A673 (cell line): Measurements from ENCODE around the gene CMBL. TPM values are rescaled to one million over a fixed set of nuclear protein-coding genes. Genes with fewer than 3 reads are reported as not detected.
"Not testable (repeated sequence)": the region's sequence is repeated elsewhere in the genome, so short reads cannot be mapped to it uniquely, and the experiment has no call there.

ENCODE experiments used
- BruUV-seq: library from RNA; stranded (reverse); fragments of 400-500 nt; replicated peaks from 2 replicates; lab custom pipeline; 2021; lab: Mats Ljungman, UMichigan
- CTCF ChIA-PET: fragments of 300-600 bp; sonication (Branson Sonifier 250); formaldehyde crosslinking; loops from one replicate; lab custom pipeline; 2022; ENCODE audit warnings: antibody characterized with exemption; lab: Charles Lee
- POLR2A ChIA-PET: fragments of 300-600 bp; sonication (Branson Sonifier 250); formaldehyde crosslinking; loops from one replicate; lab custom pipeline; 2022; ENCODE audit warnings: antibody characterized with exemption; ENCODE audit not compliant: low non-redundant PET; lab: Charles Lee
- DNase-seq: peaks from one replicate; pipeline ENCODE4 v3.0.0-alpha.2; 2015; ENCODE audit warnings: low spot score
- H3K27ac ChIP-seq: fragments of 200-600 bp; sonication (generic); 2 replicates; pipeline ENCODE4 v1.5.1; 2016; ENCODE audit warnings: mixed run types, low read depth, mild to moderate bottlenecking, mixed read lengths, antibody characterized with exemption, low read length; ENCODE audit not compliant: poor library complexity, severe bottlenecking
- H3K27me3 ChIP-seq: fragments of 200-600 bp; sonication (generic); replicated peaks from 2 replicates; pipeline ENCODE4 v1.6.1; 2017; ENCODE audit warnings: mixed run types, low read depth, mild to moderate bottlenecking, mixed read lengths, antibody characterized with exemption, low read length; ENCODE audit not compliant: insufficient read depth, poor library complexity
- H3K36me3 ChIP-seq: fragments of 200-600 bp; sonication (generic); 2 replicates; pipeline ENCODE4 v1.6.1; 2016; ENCODE audit warnings: mixed run types, mild to moderate bottlenecking, mixed read lengths, antibody characterized with exemption, low read length; ENCODE audit not compliant: insufficient read depth, poor library complexity, severe bottlenecking
- H3K4me1 ChIP-seq: fragments of 200-600 bp; sonication (generic); 2 replicates; pipeline ENCODE4 v1.6.1; 2017; ENCODE audit warnings: mixed run types, mild to moderate bottlenecking, mixed read lengths, antibody characterized with exemption, low read length; ENCODE audit not compliant: insufficient read depth, poor library complexity, severe bottlenecking
- H3K4me3 ChIP-seq: fragments of 200-600 bp; sonication (generic); 2 replicates; pipeline ENCODE4 v1.5.1; 2016; ENCODE audit warnings: low read depth, mixed run types, mild to moderate bottlenecking, mixed read lengths, low read length; ENCODE audit not compliant: poor library complexity, severe bottlenecking
- H3K9me3 ChIP-seq: fragments of 200-600 bp; sonication (generic); 2 replicates; pipeline ENCODE4 v1.6.1; 2016; ENCODE audit warnings: mixed run types, low read depth, mild to moderate bottlenecking, mixed read lengths, antibody characterized with exemption, low read length; ENCODE audit not compliant: poor library complexity, severe bottlenecking
- EZH2 ChIP-seq: fragments of 200-600 bp; sonication (generic); IDR thresholded peaks from 2 replicates; pipeline ENCODE4 v1.6.1; 2017; ENCODE audit warnings: borderline replicate concordance, low read depth, mild to moderate bottlenecking, mixed read lengths, antibody characterized with exemption, low read length; ENCODE audit not compliant: poor library complexity, severe bottlenecking
- intact Hi-C: fragments of 100-400 bp; cut with micrococcal nuclease; formaldehyde crosslinking; loops from one replicate; pipeline ENCODE4 v1.10.0; 2022; ENCODE audit not compliant: unreplicated experiment
- total RNA-seq: library from RNA; stranded (reverse); gene quantifications from 2 replicates; pipeline ENCODE4 v1.2.3, GENCODE V29; 2021
- TF ChIP-seq, protein P1 (sequence below): fragments of 300-800, 200-600 bp; sonication (generic); conservative IDR thresholded peaks from 2 replicates; pipeline ENCODE4 v1.5.1; 2017; ENCODE audit warnings: low read depth, mild to moderate bottlenecking, antibody characterized with exemption, low read length, moderate library complexity, mixed read lengths

CMBL gene
- total RNA-seq, 1 experiment from 2014 or later = 17.2 TPM

DNA sequence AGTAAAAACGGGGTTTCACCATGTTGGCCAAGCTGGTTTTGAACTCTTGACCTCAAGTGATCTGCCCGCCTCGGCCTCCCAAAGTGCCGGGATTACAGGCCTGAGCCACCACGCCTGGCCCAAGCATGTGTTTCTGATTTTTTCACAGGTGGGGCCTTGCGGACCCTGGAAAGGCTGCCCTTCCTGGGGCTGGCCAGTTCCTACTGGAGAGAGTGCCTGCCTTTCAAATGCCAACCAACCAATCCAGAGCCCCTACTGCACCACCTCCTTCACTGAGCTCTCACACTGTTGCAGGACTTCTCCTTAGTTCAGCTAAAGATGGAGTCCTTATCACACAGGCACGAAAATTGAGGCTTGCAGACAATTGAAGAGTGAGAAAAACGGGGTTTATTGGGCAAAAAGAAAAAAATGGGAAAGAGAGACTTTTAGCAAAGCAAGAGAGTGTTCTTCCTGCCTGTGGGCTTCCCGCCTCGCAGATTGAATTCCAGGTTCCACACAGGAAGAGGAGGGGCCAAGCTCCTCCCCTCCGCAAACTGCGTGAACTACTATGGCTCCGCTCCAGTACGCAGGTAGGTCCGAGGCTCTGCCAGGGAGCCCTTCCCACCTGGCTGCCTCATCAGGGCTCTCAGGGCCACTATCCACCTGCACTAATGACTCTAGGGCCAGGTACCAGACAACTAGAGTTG lies 8.3 kb upstream of the CMBL start:
- no peak overlapping the region for H3K4me3 ChIP-seq
- H3K4me1 ChIP-seq = no peaks in the 10 kb centered on the region
- intact Hi-C loops = no loop called here
- POLR2A ChIA-PET = no interaction called here
- no TSS peak for BruUV-seq
- no peak for TF ChIP-seq EZH2
- TF ChIP-seq, protein P1, sequence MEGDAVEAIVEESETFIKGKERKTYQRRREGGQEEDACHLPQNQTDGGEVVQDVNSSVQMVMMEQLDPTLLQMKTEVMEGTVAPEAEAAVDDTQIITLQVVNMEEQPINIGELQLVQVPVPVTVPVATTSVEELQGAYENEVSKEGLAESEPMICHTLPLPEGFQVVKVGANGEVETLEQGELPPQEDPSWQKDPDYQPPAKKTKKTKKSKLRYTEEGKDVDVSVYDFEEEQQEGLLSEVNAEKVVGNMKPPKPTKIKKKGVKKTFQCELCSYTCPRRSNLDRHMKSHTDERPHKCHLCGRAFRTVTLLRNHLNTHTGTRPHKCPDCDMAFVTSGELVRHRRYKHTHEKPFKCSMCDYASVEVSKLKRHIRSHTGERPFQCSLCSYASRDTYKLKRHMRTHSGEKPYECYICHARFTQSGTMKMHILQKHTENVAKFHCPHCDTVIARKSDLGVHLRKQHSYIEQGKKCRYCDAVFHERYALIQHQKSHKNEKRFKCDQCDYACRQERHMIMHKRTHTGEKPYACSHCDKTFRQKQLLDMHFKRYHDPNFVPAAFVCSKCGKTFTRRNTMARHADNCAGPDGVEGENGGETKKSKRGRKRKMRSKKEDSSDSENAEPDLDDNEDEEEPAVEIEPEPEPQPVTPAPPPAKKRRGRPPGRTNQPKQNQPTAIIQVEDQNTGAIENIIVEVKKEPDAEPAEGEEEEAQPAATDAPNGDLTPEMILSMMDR = no peak
- DNase-seq = no peak
- CTCF ChIA-PET = no interaction called here
- H3K27ac ChIP-seq = no peak overlapping the region
- no peaks in the 10 kb centered on the region for H3K36me3 ChIP-seq
- H3K9me3 ChIP-seq = no peaks in the 10 kb centered on the region
- no peaks in the 10 kb centered on the region for H3K27me3 ChIP-seq

DNA sequence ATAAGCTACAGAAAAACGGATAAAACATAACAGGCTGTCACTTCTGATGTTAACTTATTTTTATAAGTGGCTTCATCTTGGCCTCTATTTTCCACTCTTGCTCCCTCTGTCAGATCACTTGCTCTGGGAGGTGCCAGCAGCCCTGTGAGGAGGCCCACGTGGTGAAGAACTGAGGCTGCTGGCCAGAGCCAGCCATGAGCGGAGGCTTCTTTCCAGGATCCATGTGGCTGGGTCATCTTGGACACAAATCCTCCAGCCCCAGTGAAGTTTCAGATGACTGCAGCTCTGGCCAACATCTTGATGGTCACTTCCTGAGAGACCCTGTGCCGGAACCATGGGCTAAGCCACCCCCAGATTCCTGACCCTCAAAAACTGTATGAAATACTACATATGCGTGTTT lies 7.5 kb upstream of the CMBL start:
- BruUV-seq = no TSS peak
- Histone ChIP-seq H3K27me3 (no peaks in the 10 kb centered on the region), H3K4me3 (no peak overlapping the region), H3K9me3 (no peaks in the 10 kb centered on the region), H3K4me1 (peaks cover 1% of the 10 kb centered on the region), H3K27ac (no peak overlapping the region), H3K36me3 (no peaks in the 10 kb centered on the region)
- DNase-seq = no peak
- POLR2A ChIA-PET = no interaction called here
- intact Hi-C loops = no loop called here
- CTCF ChIA-PET = no interaction called here
- TF ChIP-seq EZH2 = no peak
- TF ChIP-seq, protein P1 = no peak

DNA sequence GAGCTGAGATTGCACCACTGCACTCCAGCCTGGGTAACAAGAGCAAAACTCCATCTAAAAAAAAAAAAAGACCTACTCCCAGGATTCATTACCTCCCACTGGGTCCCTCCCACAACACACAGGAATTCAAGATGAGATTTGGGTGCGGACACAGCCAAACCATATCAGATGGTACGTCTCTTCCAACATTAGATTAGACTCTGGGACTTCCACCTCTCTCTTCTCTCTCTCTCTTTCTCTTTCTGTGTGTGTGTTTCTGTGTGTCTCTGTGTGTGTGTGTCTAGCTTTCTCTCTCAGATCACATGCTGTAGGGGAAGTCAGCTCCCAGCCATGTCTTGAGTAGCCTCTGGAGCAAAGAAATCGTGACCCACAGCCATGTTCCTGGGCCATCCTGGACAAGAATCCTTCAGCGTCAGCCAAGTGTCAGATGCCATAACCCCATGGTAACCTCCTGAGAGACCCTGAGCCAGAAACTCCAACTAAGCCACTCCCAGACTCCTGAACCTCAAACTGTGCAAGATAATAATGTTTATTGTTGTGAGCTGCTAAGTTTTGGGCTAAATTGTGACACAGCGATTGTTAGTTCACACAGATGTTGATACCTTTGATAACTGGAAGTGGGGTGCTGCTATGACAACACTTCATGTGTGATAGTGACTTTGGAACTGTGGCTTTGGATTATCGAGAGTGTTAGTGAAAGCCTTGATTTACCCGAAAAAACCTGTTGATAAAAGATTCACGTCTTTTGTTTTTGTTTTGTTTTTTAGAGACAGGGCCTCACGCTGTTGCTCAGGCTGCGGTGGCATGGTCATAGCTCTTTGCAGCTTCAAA lies 4.1 kb upstream of the CMBL start:
- Histone ChIP-seq H3K27me3 (no peaks in the 10 kb centered on the region), H3K9me3 (no peaks in the 10 kb centered on the region), H3K27ac (no peak overlapping the region), H3K4me3 (no peak overlapping the region), H3K4me1 (peaks cover 4% of the 10 kb centered on the region), H3K36me3 (no peaks in the 10 kb centered on the region)
- no TSS peak for BruUV-seq
- POLR2A ChIA-PET = no interaction called here
- DNase-seq = no peak
- TF ChIP-seq, protein P1 = no peak
- TF ChIP-seq EZH2 = no peak
- CTCF ChIA-PET = no interaction called here
- intact Hi-C loops = no loop called here

- H3K27me3 ChIP-seq, intact Hi-C loops, H3K27ac ChIP-seq, POLR2A ChIA-PET, H3K36me3 ChIP-seq, CTCF ChIA-PET, H3K4me3 ChIP-seq, BruUV-seq, H3K9me3 ChIP-seq, H3K4me1 ChIP-seq, DNase-seq: not testable (repeated sequence)
These were observed 3.3 kb upstream of the CMBL start for GRCh38 chr5:10310835-10311570.
